ENCODE data around the gene AIPL1.

Gene AIPL1

DNA sequence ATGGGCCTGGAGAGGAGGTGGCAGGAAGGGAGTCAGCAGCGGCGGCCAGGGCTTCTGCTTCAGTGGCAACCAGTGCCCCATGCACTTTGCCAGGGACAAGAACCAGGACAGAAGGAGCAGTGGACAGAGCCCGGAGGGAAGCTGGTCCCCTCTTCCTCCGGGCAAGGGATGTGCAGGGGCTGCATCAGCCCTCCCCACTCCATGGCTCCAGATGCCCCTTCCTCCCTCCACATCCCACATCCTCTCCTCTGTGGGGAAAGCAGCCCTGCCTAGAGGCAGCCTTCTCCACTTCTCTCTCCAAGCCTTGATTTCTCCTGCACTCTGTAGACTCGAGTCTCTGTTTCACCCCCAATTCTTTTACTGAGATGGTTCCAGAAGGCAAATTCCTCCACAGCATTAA lies 50.4 kb downstream of the AIPL1 start:
- Histone ChIP-seq H3K4me1 (ENCODE audit: control insufficient read depth, insufficient read depth, low read length, unreplicated experiment) (no peaks in the 10 kb centered on the region), H3K27me3 (ENCODE audit: insufficient read depth, low read length) (peaks cover 24% of the 10 kb centered on the region; the same call in 1 of the 2 replicates), H3K27ac (ENCODE audit: low read depth, low read length) (no peak overlapping the region), H3K79me2 (ENCODE audit: control insufficient read depth, insufficient read depth, low read length, unreplicated experiment) (no peaks in the 10 kb centered on the region), H3K4me3 (ENCODE audit: low read depth, low read length) (no peak overlapping the region), H2AFZ (ENCODE audit: low read length, unreplicated experiment) (no peak overlapping the region), H3K36me3 (ENCODE audit: insufficient read depth, low read length) (no peaks in the 10 kb centered on the region)

GRCh38 chr17:6381526-6382465 lies 53.1 kb downstream of the AIPL1 start:
- Histone ChIP-seq H3K4me1 (ENCODE audit: control insufficient read depth, insufficient read depth, low read length, unreplicated experiment) (no peaks in the 10 kb centered on the region), H3K27me3 (ENCODE audit: insufficient read depth, low read length) (peaks cover 30% of the 10 kb centered on the region; the same call in 1 of the 2 replicates), H2AFZ (ENCODE audit: low read length, unreplicated experiment) (no peak overlapping the region), H3K4me3 (ENCODE audit: low read depth, low read length) (no peak overlapping the region), H3K79me2 (ENCODE audit: control insufficient read depth, insufficient read depth, low read length, unreplicated experiment) (no peaks in the 10 kb centered on the region), H3K27ac (ENCODE audit: low read depth, low read length) (no peak overlapping the region), H3K36me3 (ENCODE audit: insufficient read depth, low read length) (no peaks in the 10 kb centered on the region)

GRCh38 chr17:6380915-6381438 lies 53.9 kb downstream of the AIPL1 start:
- Histone ChIP-seq H3K36me3 (ENCODE audit: insufficient read depth, low read length) (no peaks in the 10 kb centered on the region), H3K79me2 (ENCODE audit: control insufficient read depth, insufficient read depth, low read length, unreplicated experiment) (no peaks in the 10 kb centered on the region), H3K4me1 (ENCODE audit: control insufficient read depth, insufficient read depth, low read length, unreplicated experiment) (no peaks in the 10 kb centered on the region), H3K27me3 (ENCODE audit: insufficient read depth, low read length) (peaks cover 26% of the 10 kb centered on the region; the same call in 1 of the 2 replicates), H3K27ac (ENCODE audit: low read depth, low read length) (no peak overlapping the region), H2AFZ (ENCODE audit: low read length, unreplicated experiment) (no peak overlapping the region), H3K4me3 (ENCODE audit: low read depth, low read length) (no peak overlapping the region)

GRCh38 chr17:6377906-6378305 lies 57.0 kb downstream of the AIPL1 start:
- H3K79me2 ChIP-seq (ENCODE audit: control insufficient read depth, insufficient read depth, low read length, unreplicated experiment) = no peaks in the 10 kb centered on the region
- H3K27me3 ChIP-seq (ENCODE audit: insufficient read depth, low read length) = peaks cover 25% of the 10 kb centered on the region
- no peak overlapping the region for H3K4me3 ChIP-seq (ENCODE audit: low read depth, low read length)
- H3K4me1 ChIP-seq (ENCODE audit: control insufficient read depth, insufficient read depth, low read length, unreplicated experiment) = no peaks in the 10 kb centered on the region
- H2AFZ ChIP-seq (ENCODE audit: low read length, unreplicated experiment) = no peak overlapping the region
- H3K36me3 ChIP-seq (ENCODE audit: insufficient read depth, low read length) = no peaks in the 10 kb centered on the region
- H3K27ac ChIP-seq (ENCODE audit: low read depth, low read length) = no peak overlapping the region

- H2AFZ ChIP-seq (ENCODE audit: low read length, unreplicated experiment) = no peak overlapping the region
- H3K36me3 ChIP-seq (ENCODE audit: insufficient read depth, low read length) = no peaks in the 10 kb centered on the region
- no peak overlapping the region for H3K4me3 ChIP-seq (ENCODE audit: low read depth, low read length)
- peaks cover 31% of the 10 kb centered on the region for H3K27me3 ChIP-seq (ENCODE audit: insufficient read depth, low read length)
- no peaks in the 10 kb centered on the region for H3K79me2 ChIP-seq (ENCODE audit: control insufficient read depth, insufficient read depth, low read length, unreplicated experiment)
- no peak overlapping the region for H3K27ac ChIP-seq (ENCODE audit: low read depth, low read length)
- H3K4me1 ChIP-seq (ENCODE audit: control insufficient read depth, insufficient read depth, low read length, unreplicated experiment) = no peaks in the 10 kb centered on the region
Observed at GRCh38 chr17:6376931-6377361, 58.0 kb downstream of the AIPL1 start.

DNA sequence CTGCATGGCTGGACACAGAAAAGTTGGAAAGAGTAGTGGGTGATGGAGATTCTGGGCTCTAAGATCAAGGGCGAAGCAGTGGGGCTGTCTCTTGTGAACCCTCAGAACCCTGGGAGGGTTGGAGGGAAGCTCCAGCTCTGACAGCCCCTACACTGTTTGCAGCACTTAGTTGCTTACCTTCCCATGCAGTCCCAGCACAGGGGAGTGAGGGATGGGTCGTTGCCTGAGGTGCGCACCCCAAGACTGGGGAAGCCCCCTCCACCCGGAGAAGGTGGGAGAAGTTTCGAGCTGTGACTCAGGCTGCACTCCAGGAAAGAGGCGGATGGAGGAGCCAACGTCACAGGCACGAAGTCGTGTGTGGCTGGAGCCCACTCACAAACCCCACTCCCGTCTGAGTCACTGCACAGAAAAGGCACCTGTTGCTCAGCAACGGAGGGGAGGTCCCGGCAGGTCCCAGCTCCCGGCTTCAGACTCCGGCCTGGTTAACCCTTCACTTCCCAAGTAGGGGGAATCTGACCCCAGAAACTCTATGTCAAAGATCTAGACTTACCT lies 60.1 kb downstream of the AIPL1 start:
- no peak overlapping the region for H2AFZ ChIP-seq (ENCODE audit: low read length, unreplicated experiment)
- H3K4me3 ChIP-seq (ENCODE audit: low read depth, low read length) = no peak overlapping the region
- H3K4me1 ChIP-seq (ENCODE audit: control insufficient read depth, insufficient read depth, low read length, unreplicated experiment) = no peaks in the 10 kb centered on the region
- H3K36me3 ChIP-seq (ENCODE audit: insufficient read depth, low read length) = no peaks in the 10 kb centered on the region
- H3K27me3 ChIP-seq (ENCODE audit: insufficient read depth, low read length) = peaks cover 39% of the 10 kb centered on the region
- no peaks in the 10 kb centered on the region for H3K79me2 ChIP-seq (ENCODE audit: control insufficient read depth, insufficient read depth, low read length, unreplicated experiment)
- no peak overlapping the region for H3K27ac ChIP-seq (ENCODE audit: low read depth, low read length)

DNA sequence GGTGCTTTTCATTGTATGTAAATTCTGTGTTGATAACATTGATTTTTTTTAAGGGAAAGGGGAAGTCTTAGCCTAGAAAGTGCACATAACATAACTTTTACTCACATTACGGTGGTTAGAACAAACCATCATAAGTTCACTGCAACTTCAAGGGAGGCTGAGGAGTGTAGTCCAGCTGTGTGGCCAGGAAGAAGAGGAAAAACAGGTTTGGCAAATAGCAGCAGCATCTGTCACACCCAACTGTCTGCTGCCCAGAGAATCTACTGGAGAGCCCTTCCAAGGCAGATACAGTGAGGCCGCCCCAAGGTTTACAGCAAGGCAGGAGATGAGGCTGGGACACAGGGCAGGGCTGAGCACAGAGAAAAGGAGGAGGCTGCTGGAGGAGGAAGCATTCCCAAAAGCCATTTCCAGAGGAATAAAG lies 60.6 kb downstream of the AIPL1 start:
- Histone ChIP-seq H2AFZ (ENCODE audit: low read length, unreplicated experiment) (no peak overlapping the region), H3K27ac (ENCODE audit: low read depth, low read length) (no peak overlapping the region), H3K79me2 (ENCODE audit: control insufficient read depth, insufficient read depth, low read length, unreplicated experiment) (no peaks in the 10 kb centered on the region), H3K36me3 (ENCODE audit: insufficient read depth, low read length) (no peaks in the 10 kb centered on the region), H3K27me3 (ENCODE audit: insufficient read depth, low read length) (peaks cover 42% of the 10 kb centered on the region), H3K4me3 (ENCODE audit: low read depth, low read length) (no peak overlapping the region), H3K4me1 (ENCODE audit: control insufficient read depth, insufficient read depth, low read length, unreplicated experiment) (no peaks in the 10 kb centered on the region)
